GM23248 (cell line): ENCODE results near the gene PNPLA1. TPM values are rescaled to one million over a fixed set of nuclear protein-coding genes. Genes with fewer than 3 reads are reported as not detected.

Source experiments
- DNase-seq: peaks from one replicate; pipeline ENCODE4 v3.0.0-alpha.2; 2015
- H2AFZ ChIP-seq: fragments of 200-600 bp; sonication (generic); 2 replicates; pipeline ENCODE4 v1.6.1; 2016; ENCODE audit warnings: antibody characterized with exemption
- H3F3A ChIP-seq: fragments of 200-600 bp; sonication (generic); 2 replicates; pipeline ENCODE4 v1.6.1; 2016; ENCODE audit warnings: mild to moderate bottlenecking, antibody characterized with exemption, mixed run types; ENCODE audit not compliant: insufficient read depth
- H3K27ac ChIP-seq: fragments of 200-600 bp; sonication (generic); 2 replicates; pipeline ENCODE4 v1.5.1; 2016; ENCODE audit warnings: mild to moderate bottlenecking
- H3K27me3 ChIP-seq: fragments of 200-600 bp; sonication (generic); replicated peaks from 2 replicates; pipeline ENCODE4 v1.6.1; 2016; ENCODE audit warnings: mild to moderate bottlenecking; ENCODE audit not compliant: insufficient read depth
- H3K36me3 ChIP-seq: fragments of 200-600 bp; sonication (generic); 2 replicates; pipeline ENCODE4 v1.6.1; 2016; ENCODE audit warnings: low read depth, mild to moderate bottlenecking
- H3K4me1 ChIP-seq: fragments of 200-600 bp; sonication (generic); 2 replicates; pipeline ENCODE4 v1.6.1; 2016; ENCODE audit warnings: mild to moderate bottlenecking; ENCODE audit not compliant: insufficient read depth
- H3K4me2 ChIP-seq: fragments of 200-600 bp; sonication (generic); one replicate; pipeline ENCODE4 v1.6.1; 2016; ENCODE audit warnings: mild to moderate bottlenecking; ENCODE audit not compliant: unreplicated experiment
- H3K4me3 ChIP-seq: fragments of 200-600 bp; sonication (generic); 2 replicates; pipeline ENCODE4 v1.5.1; 2016; ENCODE audit warnings: mild to moderate bottlenecking
- H3K79me2 ChIP-seq: fragments of 200-600 bp; sonication (generic); 2 replicates; pipeline ENCODE4 v1.6.1; 2016; ENCODE audit warnings: mild to moderate bottlenecking; ENCODE audit not compliant: insufficient read depth
- H3K9ac ChIP-seq: fragments of 200-600 bp; sonication (generic); 2 replicates; pipeline ENCODE4 v1.6.1; 2016; ENCODE audit warnings: mild to moderate bottlenecking
- H3K9me2 ChIP-seq: fragments of 200-600 bp; sonication (generic); 2 replicates; pipeline ENCODE4 v1.6.1; 2016; ENCODE audit warnings: mixed run types, mild to moderate bottlenecking, moderate library complexity; ENCODE audit not compliant: insufficient read depth
- H3K9me3 ChIP-seq: fragments of 200-600 bp; sonication (generic); one replicate; pipeline ENCODE4 v1.6.1; 2017; ENCODE audit warnings: low read depth
- H4K20me1 ChIP-seq: fragments of 200-600 bp; sonication (generic); 2 replicates; pipeline ENCODE4 v1.6.0; 2016; ENCODE audit not compliant: insufficient read depth
- EZH2 ChIP-seq: fragments of 200-600 bp; sonication (generic); IDR thresholded peaks from 2 replicates; pipeline ENCODE4 v1.6.1; 2018; ENCODE audit warnings: antibody characterized with exemption, mild to moderate bottlenecking; ENCODE audit not compliant: insufficient read depth, poor library complexity, severe bottlenecking
- EZH2phosphoT487 ChIP-seq: fragments of 200-600 bp; sonication (generic); IDR thresholded peaks from 2 replicates; pipeline ENCODE4 v1.6.1; 2018; ENCODE audit warnings: antibody characterized with exemption, moderate library complexity, mild to moderate bottlenecking, low read depth; ENCODE audit not compliant: insufficient read depth
- WGBS, 2 experiments: methylation state at CpG; one replicate each; pipeline ENCODE4 v1.1.6; 2015 to 2017; ENCODE audit warnings: low lambda C conversion rate in 2 of 2, low coverage in 1 of 2; ENCODE audit errors: missing lambda C conversion rate in 2 of 2; 5-methylcytosine and 5-hydroxymethylcytosine counted together
- in situ Hi-C: fragments of 300-500 bp; cut with MboI; formaldehyde crosslinking; loops from 2 replicates; pipeline ENCODE4 v1.15.0; 2020
- polyA plus RNA-seq: library from polyadenylated mRNA; unstranded; fragments of >200 nt; fragmentation: Nextera tagmentation; extraction: Ambion mirVana; gene quantifications from 2 replicates; pipeline ENCODE4 v1.2.1, GENCODE V29; 2016
- total RNA-seq: library from RNA; depleted of rRNA; stranded (reverse); fragments of >200 nt; shearing (Covaris generic); gene quantifications from 2 replicates; pipeline ENCODE4 v1.2.3, GENCODE V29; 2014; rRNA removed

Gene PNPLA1
- total RNA-seq, result not detected in 2 replicates
- not detected in 2 replicates for polyA plus RNA-seq

- Histone ChIP-seq H2AFZ (no peak within 1 kb of the TSS), H3K9me2 (no peaks in the 10 kb centered on the region), H3K79me2 (no peaks in the 10 kb centered on the region), H3K4me3 (no peak within 1 kb of the TSS), H3K36me3 (no peaks in the 10 kb centered on the region), H3K27me3 (peaks cover 24% of the 10 kb centered on the region), H3F3A (no peaks in the 10 kb centered on the region), H4K20me1 (no peaks in the 10 kb centered on the region), H3K9me3 (no peaks in the 10 kb centered on the region), H3K9ac (no peak within 1 kb of the TSS), H3K27ac (no peak within 1 kb of the TSS), H3K4me2 (no peak within 1 kb of the TSS), H3K4me1 (no peaks in the 10 kb centered on the region)
- in situ Hi-C loops, result no loop called here
- DNase-seq, result no peak
- TF ChIP-seq EZH2phosphoT487 (no peak), EZH2 (no peak)
- WGBS, 2 experiments, result 67% methylated on average over 31 to 32 of the region's 32 CpGs
These were observed at the start of gene PNPLA1 for GRCh38 chr6:36269834-36270705. PNPLA1 (plus strand) TSS chr6:36270060; CDS start chr6:36270460, 400 bp downstream.

GRCh38 chr6:36220226-36220625 lies 49.6 kb upstream of the PNPLA1 start:
- in situ Hi-C loops, result no loop called here
- peaks cover 54% of the 10 kb centered on the region for H3K36me3 ChIP-seq
- no peaks in the 10 kb centered on the region for H3K79me2 ChIP-seq
- no peak overlapping the region for H3K4me3 ChIP-seq
- 0 out of 2 replicates have a peak, but pooled peaks cover 7% of the 10 kb centered on the region for H3K4me1 ChIP-seq
- no peak overlapping the region for H3K9ac ChIP-seq
- no peak for TF ChIP-seq EZH2
- no peak for TF ChIP-seq EZH2phosphoT487
- H3K4me2 ChIP-seq, result no peak overlapping the region
- WGBS, 2 experiments, result 80 to 84% methylated on average over 4 of the region's 4 CpGs
- no peak overlapping the region for H2AFZ ChIP-seq
- H4K20me1 ChIP-seq, result no peaks in the 10 kb centered on the region; the same call in 1 of the 2 replicates
- H3K9me2 ChIP-seq, result no peaks in the 10 kb centered on the region
- no peaks in the 10 kb centered on the region for H3K9me3 ChIP-seq
- no peaks in the 10 kb centered on the region for H3F3A ChIP-seq
- H3K27ac ChIP-seq, result no peak overlapping the region
- H3K27me3 ChIP-seq, result no peaks in the 10 kb centered on the region
- DNase-seq, result no peak

GRCh38 chr6:36221674-36222073 lies 48.2 kb upstream of the PNPLA1 start:
- Histone ChIP-seq H3K4me1 (0 out of 2 replicates have a peak, but pooled peaks cover 7% of the 10 kb centered on the region), H3K9ac (no peak overlapping the region), H3K27ac (no peak overlapping the region), H3K4me2 (no peak overlapping the region), H3K4me3 (no peak overlapping the region), H3K9me2 (no peaks in the 10 kb centered on the region), H2AFZ (no peak overlapping the region), H3K27me3 (no peaks in the 10 kb centered on the region), H3K36me3 (peaks cover 54% of the 10 kb centered on the region), H4K20me1 (no peaks in the 10 kb centered on the region), H3F3A (no peaks in the 10 kb centered on the region), H3K9me3 (no peaks in the 10 kb centered on the region), H3K79me2 (no peaks in the 10 kb centered on the region)
- DNase-seq, result no peak
- in situ Hi-C loops, result no loop called here
- TF ChIP-seq EZH2, result no peak
- WGBS, 2 experiments, result 57 to 59% methylated on average over 2 of the region's 2 CpGs

- TF ChIP-seq EZH2phosphoT487 (no peak), EZH2 (no peak)
- Histone ChIP-seq H3K4me3 (no peak overlapping the region), H3K79me2 (no peaks in the 10 kb centered on the region), H3K4me2 (no peak overlapping the region), H3K4me1 (0 out of 2 replicates have a peak, but pooled peaks cover 7% of the 10 kb centered on the region), H3K27ac (no peak overlapping the region), H4K20me1 (no peaks in the 10 kb centered on the region), H3K9me2 (no peaks in the 10 kb centered on the region), H3K9me3 (no peaks in the 10 kb centered on the region), H3F3A (no peaks in the 10 kb centered on the region), H3K27me3 (no peaks in the 10 kb centered on the region), H3K36me3 (peaks cover 52% of the 10 kb centered on the region), H2AFZ (no peak overlapping the region), H3K9ac (no peak overlapping the region)
- in situ Hi-C loops, result no loop called here
- DNase-seq, result no peak
- WGBS, 2 experiments, result 86% methylated on average over 4 of the region's 4 CpGs
These were observed 46.9 kb upstream of the PNPLA1 start for GRCh38 chr6:36222924-36223323.
